HepG2 (cell line): ENCODE results near the gene FER1L5. TPM values are rescaled to one million over a fixed set of nuclear protein-coding genes. Genes with fewer than 3 reads are reported as not detected.

Experiments used
- ATAC-seq: fragments of 200-7000 bp; cut with Tn5 transposase; 3 replicates; pipeline ENCODE4 v1.9.1; 2020; ENCODE audit warnings: mild to moderate bottlenecking, moderate library complexity
- BruUV-seq: library from RNA; stranded (reverse); fragments of 400-500 nt; replicated peaks from 2 replicates; lab custom pipeline; 2021; lab: Mats Ljungman, UMichigan
- CTCF ChIA-PET: fragments of 300-600 bp; formaldehyde crosslinking; extraction: SDS; loops from one replicate; lab custom pipeline; 2021; ENCODE audit warnings: low total read pairs, inconsistent platforms, low intra/inter-chr PET ratio; lab: Yijun Ruan, JAX
- POLR2A ChIA-PET: fragments of 350-600 bp; sonication (Branson Sonifier 250); formaldehyde crosslinking; loops from one replicate; lab custom pipeline; 2020; ENCODE audit warnings: antibody characterized with exemption, inconsistent platforms; lab: Yijun Ruan, JAX
- DNase-seq: peaks from one replicate; pipeline ENCODE4 v3.0.0-alpha.2; 2015; ENCODE audit warnings: low spot score
- FAIRE-seq: peaks from 3 replicates; lab custom pipeline; 2011; peaks lifted over from hg19 to GRCh38; lab: Jason Lieb, UNC
- H2AFZ ChIP-seq: one replicate; pipeline ENCODE4 v1.6.1; 2011; ENCODE audit warnings: low read length, inconsistent platforms
- H3K27ac ChIP-seq: fragments of 300-600 bp; 3 replicates; pipeline ENCODE4 v1.8.0; 2011; ENCODE audit warnings: mixed run types, mild to moderate bottlenecking, mixed read lengths, low read length, inconsistent platforms; ENCODE audit not compliant: insufficient read depth; ENCODE audit errors: extremely low read length
- H3K27me3 ChIP-seq, 2 experiments: fragments of 200-600 bp in 1 of 2; 2 replicates in 1 of 2; 3 replicates in 1 of 2; pipeline versions ENCODE4 v1.6.0 to v1.8.0; 2011; ENCODE audit warnings: low read length in 2 of 2, mild to moderate bottlenecking in 2 of 2, moderate library complexity in 2 of 2, inconsistent platforms in 1 of 2; ENCODE audit not compliant: insufficient read depth in 2 of 2, control insufficient read depth in 1 of 2
- H3K36me3 ChIP-seq, 2 experiments: fragments of 200-600 bp in 1 of 2; replicated peaks in 1 of 2; 2 replicates in 1 of 2; 3 replicates in 1 of 2; pipeline versions ENCODE4 v1.5.1 to v1.8.0; 2011; ENCODE audit warnings: low read length in 2 of 2, inconsistent platforms in 1 of 2; ENCODE audit not compliant: insufficient read depth in 2 of 2, control insufficient read depth in 1 of 2
- H3K4me1 ChIP-seq: 2 replicates; pipeline ENCODE4 v1.5.1; 2012; ENCODE audit warnings: low read length, inconsistent platforms; ENCODE audit not compliant: insufficient read depth
- H3K4me2 ChIP-seq: 2 replicates; pipeline ENCODE4 v1.6.0; 2011; ENCODE audit warnings: low read depth, low read length, inconsistent platforms
- H3K4me3 ChIP-seq, 3 experiments: fragments of 200-600 bp in 1 of 3; sonication (generic), shearing (Covaris generic) in 1 of 3; replicated peaks in 1 of 3; 2 replicates each; pipeline ENCODE4 v1.5.1; 2011 to 2016; ENCODE audit warnings: low read length in 3 of 3, inconsistent platforms in 2 of 3, low read depth in 2 of 3, mild to moderate bottlenecking in 2 of 3, control low read depth in 1 of 3, mixed read lengths in 1 of 3; ENCODE audit not compliant: insufficient read depth in 1 of 3
- H3K79me2 ChIP-seq: one replicate; pipeline ENCODE4 v1.6.1; 2011; ENCODE audit warnings: low read length, inconsistent platforms; ENCODE audit not compliant: insufficient read depth
- H3K9ac ChIP-seq: 2 replicates; pipeline ENCODE4 v1.6.0; 2011; ENCODE audit warnings: mild to moderate bottlenecking, low read depth, low read length, inconsistent platforms; ENCODE audit not compliant: insufficient read depth
- H3K9me3 ChIP-seq: 2 replicates; pipeline ENCODE4 v1.5.1; 2012; ENCODE audit warnings: mild to moderate bottlenecking, low read length
- H4K20me1 ChIP-seq: 2 replicates; pipeline ENCODE4 v1.6.0; 2011; ENCODE audit warnings: inconsistent platforms, mild to moderate bottlenecking, low read length, moderate library complexity; ENCODE audit not compliant: insufficient read depth
- MZF1 ChIP-seq: sonication (generic); formaldehyde crosslinking; IDR thresholded peaks from 2 replicates; pipeline ENCODE4 v1.8.1; 2023; ENCODE audit warnings: mild to moderate bottlenecking, missing genetic modification reagents, borderline replicate concordance
- ZNF773 ChIP-seq: sonication (generic); formaldehyde crosslinking; IDR thresholded peaks from 2 replicates; pipeline ENCODE4 v1.4.0; 2020; ENCODE audit warnings: missing genetic modification reagents, borderline replicate concordance
- WGBS: methylation state at CpG from one replicate; pipeline ENCODE4 v1.1.6; 2017; ENCODE audit warnings: low lambda C conversion rate; 5-methylcytosine and 5-hydroxymethylcytosine counted together
- in situ Hi-C: cut with HindIII; loops from 2 replicates; pipeline ENCODE4 v1.10.0; 2017; ENCODE audit warnings: low pct_unique_long_range_greater_than_20kb; ENCODE audit not compliant: extremely low pct_ligation_motif_present
- intact Hi-C: fragments of 100-400 bp; cut with micrococcal nuclease; formaldehyde crosslinking; loops from one replicate; pipeline ENCODE4 v1.10.0; 2022; ENCODE audit not compliant: unreplicated experiment
- polyA plus RNA-seq, 8 experiments: library from polyadenylated mRNA; depleted of rRNA in 3 of 8; stranded (reverse) in 7 of 8; unstranded in 1 of 8; fragments of >200 nt; fragmentation: Illumina TruSeq in 4 of 8; extraction: Trizol in 4 of 8; gene quantifications; 2 replicates each; pipeline versions ENCODE4 v1.2.1 to v1.2.3, GENCODE V29; 2011 to 2016; ENCODE audit warnings: low read depth in 4 of 8, missing spikeins in 1 of 8, mixed read lengths in 1 of 8; ENCODE audit not compliant: insufficient read depth in 1 of 8
- total RNA-seq, 5 experiments: library from RNA; depleted of rRNA; stranded (reverse); fragments of >200 nt; fragmentation: Illumina TruSeq; extraction: Trizol; gene quantifications; 2 replicates each; pipeline ENCODE4 v1.2.3, GENCODE V29; 2016; ENCODE audit warnings: low read depth in 1 of 5
- TF ChIP-seq, protein P1 (sequence below): sonication (generic); formaldehyde crosslinking; IDR thresholded peaks from 2 replicates; pipeline ENCODE4 v1.4.0; 2020; ENCODE audit warnings: missing genetic modification reagents, borderline replicate concordance
- TF ChIP-seq, protein P2 (sequence below): sonication (generic); formaldehyde crosslinking; IDR thresholded peaks from 2 replicates; pipeline ENCODE4 v1.8.0; 2022; ENCODE audit warnings: mild to moderate bottlenecking, missing genetic modification reagents, moderate library complexity

FER1L5 gene
- total and polyA plus RNA-seq, 2 of the 13 experiments (the other 11 are each of a cell fraction or from before 2014, with no cell fraction given) = 0.02 to 0.08 TPM

DNA sequence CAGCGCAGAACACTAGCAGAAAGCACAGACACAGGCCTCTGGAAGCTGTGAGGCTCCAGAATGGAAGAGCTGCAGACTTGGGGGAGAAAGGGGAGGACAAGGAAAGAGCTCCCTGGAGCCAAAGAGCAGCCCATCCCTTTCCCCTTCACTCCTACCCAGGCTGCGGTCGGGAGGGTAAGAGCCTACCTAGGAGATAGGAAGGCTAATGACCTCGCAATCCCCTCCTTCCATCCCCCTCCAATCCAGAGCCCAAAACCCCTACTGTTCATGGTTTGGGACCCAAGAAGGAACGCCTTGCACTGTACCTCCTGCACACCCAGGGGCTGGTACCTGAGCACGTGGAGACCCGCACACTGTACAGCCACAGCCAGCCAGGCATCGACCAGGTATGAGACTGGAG lies 57.5 kb downstream of the FER1L5 start (continued):
- TF ChIP-seq, protein P1, sequence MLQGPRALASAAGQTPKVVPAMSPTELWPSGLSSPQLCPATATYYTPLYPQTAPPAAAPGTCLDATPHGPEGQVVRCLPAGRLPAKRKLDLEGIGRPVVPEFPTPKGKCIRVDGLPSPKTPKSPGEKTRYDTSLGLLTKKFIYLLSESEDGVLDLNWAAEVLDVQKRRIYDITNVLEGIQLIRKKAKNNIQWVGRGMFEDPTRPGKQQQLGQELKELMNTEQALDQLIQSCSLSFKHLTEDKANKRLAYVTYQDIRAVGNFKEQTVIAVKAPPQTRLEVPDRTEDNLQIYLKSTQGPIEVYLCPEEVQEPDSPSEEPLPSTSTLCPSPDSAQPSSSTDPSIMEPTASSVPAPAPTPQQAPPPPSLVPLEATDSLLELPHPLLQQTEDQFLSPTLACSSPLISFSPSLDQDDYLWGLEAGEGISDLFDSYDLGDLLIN (CRISPR knock-in tag) = no peak
- TF ChIP-seq, protein P2, sequence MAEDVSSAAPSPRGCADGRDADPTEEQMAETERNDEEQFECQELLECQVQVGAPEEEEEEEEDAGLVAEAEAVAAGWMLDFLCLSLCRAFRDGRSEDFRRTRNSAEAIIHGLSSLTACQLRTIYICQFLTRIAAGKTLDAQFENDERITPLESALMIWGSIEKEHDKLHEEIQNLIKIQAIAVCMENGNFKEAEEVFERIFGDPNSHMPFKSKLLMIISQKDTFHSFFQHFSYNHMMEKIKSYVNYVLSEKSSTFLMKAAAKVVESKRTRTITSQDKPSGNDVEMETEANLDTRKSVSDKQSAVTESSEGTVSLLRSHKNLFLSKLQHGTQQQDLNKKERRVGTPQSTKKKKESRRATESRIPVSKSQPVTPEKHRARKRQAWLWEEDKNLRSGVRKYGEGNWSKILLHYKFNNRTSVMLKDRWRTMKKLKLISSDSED (CRISPR knock-in tag) = no peak

DNA sequence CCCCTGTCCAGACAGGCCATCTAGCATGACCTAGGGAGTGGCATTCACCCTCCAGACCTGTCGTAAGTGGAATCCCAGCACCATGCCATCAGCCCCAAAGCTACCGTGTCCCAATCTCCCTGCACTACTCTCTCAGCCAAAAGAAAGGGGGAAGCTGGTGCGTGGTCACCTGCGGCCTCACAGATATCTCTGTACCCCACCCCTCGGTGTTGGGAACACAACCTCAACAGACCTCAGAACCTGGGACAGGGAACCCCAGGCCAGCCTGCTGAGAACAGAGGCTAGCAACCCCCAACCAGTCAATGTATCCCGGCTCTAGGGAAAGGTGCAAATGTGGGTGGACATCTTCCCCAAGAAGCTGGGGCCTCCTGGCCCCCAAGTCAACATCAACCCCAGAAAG lies 59.1 kb downstream of the FER1L5 start:
- CTCF ChIA-PET = no interaction called here
- no TSS peak for BruUV-seq
- H3K79me2 ChIP-seq = no peaks in the 10 kb centered on the region
- no peak overlapping the region for H2AFZ ChIP-seq
- 100% methylated on average over 6 of the region's 6 CpGs for WGBS
- FAIRE-seq (no peak), ATAC-seq (no peak), DNase-seq (no peak)
- H3K4me1 ChIP-seq = no peaks in the 10 kb centered on the region
- intact Hi-C loops = no loop called here
- no peaks in the 10 kb centered on the region for H3K9me3 ChIP-seq
- in situ Hi-C loops = no loop called here
- H3K27ac ChIP-seq = no peak overlapping the region
- H3K4me3 ChIP-seq = no peak overlapping the region
- no peaks in the 10 kb centered on the region for H3K27me3 ChIP-seq
- no peaks in the 10 kb centered on the region; the same call in 1 of the 2 replicates for H4K20me1 ChIP-seq
- no peak overlapping the region for H3K9ac ChIP-seq
- no peak for TF ChIP-seq MZF1
- TF ChIP-seq ZNF773 = no peak
- no peak overlapping the region for H3K4me2 ChIP-seq
- peaks cover 7 to 25% of the 10 kb centered on the region in 2 experiments; a peak in 4 of 5 replicates for H3K36me3 ChIP-seq
- POLR2A ChIA-PET = interaction anchor here (1.2 kb wide), 1 partner anchor 9 kb away, joined by 5 read pairs; no protein-coding TSS in a partner anchor
